Measurements from ENCODE around the gene MBP.

MBP gene

DNA sequence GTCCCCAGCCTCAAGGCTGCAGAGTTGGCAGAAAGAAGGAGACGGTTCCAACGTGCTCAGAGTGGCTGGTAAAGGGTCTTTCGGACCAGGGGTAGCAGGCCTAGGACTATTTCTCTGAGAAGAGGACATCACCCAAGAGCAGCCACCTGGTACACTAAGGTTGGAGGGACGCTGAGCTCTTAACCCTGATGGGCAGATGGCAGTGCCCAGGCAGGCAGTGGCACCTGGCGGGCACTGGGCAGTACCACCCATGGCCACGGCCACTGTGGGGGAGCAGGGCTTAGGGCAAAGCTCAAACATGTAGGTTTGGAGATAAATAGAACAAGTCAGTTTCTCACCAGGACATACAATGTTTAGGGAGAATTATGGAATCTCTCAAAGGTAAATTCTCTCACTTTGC, 53.5 kb downstream of the MBP start:
- no peak for DNase-seq

DNA sequence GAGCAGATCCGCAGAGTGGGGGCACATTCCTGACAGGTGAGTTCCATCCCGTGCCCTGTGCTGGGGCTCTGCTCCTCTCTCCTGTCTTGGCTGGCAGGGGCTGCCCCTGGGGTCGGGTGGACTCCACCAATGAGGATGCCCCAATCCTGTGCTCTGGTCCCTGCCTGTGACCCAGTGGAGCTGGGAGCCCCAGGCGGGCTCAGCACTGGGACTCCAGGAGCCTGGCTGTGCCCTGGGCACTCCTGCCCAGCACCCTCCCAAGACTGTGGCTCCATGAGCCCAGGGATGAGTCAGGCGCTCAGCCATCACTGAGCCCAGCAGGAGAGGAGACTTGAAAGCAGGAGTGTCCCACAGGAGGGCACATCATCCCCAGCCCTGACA, 53.9 kb downstream of the MBP start:
- DNase-seq = no peak

DNA sequence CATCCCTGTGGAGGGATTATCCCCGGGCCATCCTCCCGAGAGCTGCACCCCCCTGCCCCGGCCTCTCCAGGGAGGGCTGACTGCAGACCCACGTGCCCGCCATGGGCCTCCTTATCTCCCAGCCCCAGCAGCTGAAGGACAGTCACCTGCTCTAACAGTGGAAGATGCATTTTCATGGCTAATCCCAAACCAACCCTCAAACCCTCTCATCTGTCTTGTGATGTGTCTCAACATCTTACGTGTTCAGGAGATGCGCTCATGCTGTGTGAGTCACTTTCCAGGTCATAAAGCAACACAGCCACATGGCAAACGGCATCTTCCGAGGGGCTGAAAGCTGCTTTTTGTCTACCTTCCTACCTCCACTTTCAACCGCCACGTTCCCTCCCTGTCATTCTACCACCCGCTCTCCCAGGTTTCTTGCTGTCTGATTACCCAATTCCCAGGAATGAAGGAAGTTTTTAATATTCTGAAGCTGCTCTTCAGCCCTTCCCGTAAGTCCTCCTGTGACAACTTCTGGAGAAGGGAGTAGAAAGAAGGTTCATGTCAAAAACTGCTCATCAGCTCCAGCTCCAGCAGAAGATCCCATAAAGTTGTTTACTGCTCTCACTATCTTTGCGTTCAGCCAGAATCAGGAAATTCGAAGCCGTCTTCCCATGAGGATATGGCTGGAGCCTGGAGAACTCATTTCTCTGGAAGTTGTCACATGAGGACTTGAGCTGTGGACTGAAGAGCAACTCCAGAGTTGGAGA, 54.5 kb downstream of the MBP start:
- no peak for DNase-seq

DNA sequence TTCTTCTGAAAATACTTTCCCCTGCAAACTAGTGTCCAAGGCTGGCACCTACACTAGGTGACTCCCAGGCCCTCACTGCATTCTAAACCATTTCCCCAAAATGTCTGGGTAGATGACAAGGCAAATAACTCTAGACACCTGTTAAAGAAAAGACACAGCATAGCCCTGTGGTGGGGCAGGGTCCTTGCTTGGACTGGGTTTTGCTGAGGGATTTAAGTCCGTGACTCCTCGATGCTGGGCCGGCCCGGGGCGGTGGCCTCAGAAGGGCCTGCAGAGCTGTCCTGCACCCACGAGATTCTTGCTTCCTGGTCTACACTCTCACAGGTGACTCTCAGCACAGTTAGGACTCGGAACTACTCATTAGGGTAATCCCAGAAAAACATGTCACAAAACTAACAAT, 55.2 kb downstream of the MBP start:
- no peak for DNase-seq

DNA sequence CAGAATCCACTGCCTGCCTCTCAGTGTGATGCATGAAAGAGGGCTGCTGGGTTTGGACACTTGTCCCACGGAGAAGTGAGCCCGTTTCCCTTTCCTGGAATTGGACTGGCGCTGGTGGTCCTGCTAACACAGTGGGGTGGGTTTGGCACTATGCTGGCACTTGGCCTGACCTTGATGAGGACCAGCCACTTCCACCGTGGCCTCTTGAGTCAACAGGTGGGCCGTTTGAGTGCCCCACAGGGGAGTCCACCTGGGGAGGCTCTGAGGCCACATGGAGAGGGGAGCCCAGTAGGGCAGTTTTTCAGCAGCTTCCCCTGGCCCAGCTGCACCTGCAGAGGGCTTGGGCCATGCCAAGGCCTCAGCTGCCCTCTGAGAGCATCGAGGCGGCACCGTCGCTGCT, 56.5 kb downstream of the MBP start:
- no peak for DNase-seq

DNA sequence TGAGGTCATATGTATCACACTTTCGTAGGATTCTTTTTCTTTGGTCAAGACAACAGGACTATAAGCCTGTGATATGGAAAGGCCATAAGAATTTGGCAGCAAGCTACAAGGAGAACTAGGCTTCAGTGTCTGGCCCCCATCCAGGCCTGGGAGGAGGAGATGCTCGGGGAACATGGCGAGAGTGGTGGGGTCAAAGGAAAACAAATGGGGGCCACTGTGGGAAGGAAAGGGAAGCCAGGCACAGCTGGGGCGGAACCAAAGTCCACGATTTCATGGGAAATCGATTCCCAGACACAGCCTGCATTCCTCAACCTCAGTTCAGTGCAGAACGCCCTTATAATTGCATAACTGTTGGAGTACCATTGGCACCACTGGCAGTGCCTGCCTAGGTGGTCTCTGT, 58.2 kb downstream of the MBP start:
- DNase-seq = no peak

DNA sequence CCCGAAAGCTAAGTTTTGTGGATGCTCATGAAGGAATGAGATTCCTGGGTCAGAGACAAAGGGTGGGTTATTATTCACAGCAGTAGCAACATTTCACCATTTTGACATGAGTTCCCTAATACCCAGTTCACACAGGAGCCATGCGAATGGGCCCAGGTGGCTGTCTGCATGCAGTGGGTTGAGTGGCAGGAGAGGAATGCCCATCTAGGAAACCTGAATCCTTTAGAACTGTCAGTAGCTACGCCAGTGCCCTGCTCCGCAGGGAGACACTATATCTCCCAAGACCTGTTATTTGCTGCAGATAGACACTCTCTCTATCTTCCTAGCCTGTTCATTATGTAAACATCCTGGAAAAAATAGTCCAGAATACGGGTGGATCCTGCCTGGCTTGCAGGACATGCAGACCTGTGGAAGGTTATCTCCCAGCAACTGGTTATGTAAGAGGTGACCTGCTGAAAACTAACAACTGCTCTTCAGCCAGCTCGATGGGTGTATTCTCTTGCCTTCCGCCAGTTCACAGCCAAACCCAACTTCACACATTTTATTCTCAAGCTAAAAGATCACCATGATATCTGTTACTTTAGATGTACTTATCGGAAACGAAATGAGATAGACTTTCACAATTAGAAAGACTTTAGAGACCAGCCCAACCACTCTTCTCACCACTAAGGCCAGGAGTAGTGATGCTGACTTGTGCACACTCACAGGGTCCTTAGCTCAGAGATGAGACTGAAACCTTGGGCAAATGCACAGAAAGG, 59.1 kb downstream of the MBP start:
- DNase-seq = no peak

DNA sequence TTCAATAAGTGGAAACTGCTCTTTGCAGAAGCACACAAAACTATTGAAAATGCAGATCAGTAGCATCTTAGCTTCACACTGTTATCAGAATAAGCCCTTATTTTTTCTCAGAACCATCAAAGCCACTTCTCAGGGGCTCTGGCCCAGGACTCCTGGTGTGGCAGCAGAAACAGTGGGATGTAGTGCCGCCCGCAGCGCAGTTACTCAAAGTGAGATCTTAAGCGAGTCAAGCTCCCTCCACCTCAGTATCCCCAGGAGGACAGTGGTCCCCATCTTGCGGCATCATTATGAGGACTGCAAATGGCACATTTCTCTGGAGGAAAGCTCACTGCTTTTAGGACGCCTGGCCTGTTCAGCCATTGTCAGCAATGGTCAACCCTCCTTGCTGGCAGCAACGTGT, 60.0 kb downstream of the MBP start:
- DNase-seq = no peak

DNA sequence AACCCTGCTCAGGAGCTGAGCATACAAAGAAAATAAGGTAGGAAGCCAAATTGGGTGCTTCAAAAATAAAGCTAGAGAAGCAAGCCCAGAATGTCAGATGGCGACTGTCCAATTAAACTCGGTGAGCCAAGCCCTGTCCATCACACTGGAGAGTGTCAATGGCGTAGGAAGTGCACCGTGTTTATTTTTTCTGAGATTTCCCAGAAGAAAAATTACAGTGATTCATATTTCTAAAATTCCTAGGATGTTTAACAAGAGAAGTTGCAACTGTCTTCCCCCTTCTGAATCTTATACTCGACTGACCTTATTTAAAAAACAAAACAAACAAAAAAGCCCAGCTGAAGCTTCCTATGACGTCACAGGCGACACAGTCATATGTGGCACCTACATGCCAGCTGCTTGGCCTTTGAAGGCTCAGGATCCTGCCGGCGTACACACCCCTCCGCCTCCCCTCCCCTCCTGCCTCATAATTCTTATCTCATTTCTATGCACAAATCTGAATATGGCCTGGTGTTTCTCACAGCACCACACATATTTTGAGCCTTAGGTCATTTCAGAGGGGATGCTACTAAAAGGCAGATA, 60.8 kb downstream of the MBP start:
- DNase-seq = peak; percentile 69

DNA sequence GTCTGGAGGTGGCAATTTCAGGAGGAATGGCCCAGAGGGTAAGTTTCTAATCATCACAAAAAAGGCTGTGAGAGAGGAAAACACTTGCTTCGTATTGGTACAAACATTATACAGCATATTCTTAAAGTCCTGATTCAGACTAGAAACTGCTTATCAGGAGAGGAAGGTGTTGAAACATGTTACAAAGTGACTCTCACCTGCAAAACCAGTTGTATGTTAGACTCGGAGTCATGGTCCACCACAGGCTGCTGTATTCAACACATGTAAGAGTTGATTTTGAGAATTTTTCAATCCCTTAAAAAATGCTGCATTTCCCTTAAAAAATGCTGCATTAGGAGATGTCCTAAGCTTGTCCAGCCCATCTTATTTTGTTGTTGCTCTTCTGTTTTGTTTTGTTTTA, 61.5 kb downstream of the MBP start:
- no peak for DNase-seq

DNA sequence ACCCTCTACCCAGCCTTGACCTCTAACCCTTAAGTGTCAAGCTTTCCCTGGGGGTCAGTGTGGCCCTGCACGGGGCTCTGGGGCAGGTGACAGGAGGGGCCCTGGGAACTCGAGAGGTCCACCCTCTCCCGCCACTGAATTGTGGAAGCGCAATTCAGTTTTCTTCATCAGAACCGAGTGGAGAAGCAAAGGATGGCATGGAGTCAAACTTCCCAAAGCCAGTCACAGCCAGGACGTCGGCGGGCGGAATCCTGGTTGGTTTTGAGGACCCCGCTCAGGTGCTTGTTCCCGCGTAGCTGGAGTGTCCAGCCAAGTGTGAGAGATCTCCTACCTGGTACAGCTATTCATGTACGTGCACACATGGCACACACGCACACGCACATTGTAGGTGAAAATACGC, 62.0 kb downstream of the MBP start:
- no peak for DNase-seq

DNA sequence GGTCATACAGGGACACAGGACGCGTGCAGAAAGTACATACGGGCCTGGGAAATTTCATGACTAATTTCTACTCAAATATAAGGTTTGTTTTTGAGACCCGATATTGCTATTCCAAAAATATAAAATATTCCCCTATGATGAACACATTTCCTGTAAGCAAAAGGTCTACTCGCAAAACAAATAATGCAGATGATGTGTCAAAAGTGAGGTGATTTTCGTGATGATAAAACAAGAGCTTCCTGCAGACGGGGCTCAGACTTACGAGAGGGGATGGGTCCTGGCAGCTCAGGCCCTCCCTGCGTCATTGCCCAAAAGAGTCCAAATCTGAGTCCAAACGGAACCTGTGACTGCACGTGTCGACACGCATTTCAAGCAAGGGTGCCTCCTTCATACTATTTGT, 62.7 kb downstream of the MBP start:
- peak; percentile 38 for DNase-seq

DNA sequence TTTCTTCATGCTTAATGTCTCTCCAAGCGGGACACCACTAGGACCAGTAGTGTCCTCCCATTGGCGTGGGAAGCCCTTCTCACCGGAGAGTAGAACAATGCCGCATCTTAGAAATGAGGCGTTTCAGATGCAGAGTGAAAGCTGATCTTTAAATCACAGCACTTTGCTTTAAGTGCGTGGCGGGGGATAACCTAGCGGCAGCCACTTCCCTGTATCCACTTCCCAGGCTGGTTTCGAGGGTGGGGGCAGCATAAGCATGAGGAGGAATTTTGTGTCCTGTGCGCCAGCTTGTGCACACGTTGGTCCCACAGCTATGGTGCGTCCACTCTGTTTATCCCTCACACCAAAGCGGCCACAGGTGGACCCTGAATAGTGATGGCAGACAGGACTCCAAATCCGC, 63.1 kb downstream of the MBP start:
- no peak for DNase-seq

DNA sequence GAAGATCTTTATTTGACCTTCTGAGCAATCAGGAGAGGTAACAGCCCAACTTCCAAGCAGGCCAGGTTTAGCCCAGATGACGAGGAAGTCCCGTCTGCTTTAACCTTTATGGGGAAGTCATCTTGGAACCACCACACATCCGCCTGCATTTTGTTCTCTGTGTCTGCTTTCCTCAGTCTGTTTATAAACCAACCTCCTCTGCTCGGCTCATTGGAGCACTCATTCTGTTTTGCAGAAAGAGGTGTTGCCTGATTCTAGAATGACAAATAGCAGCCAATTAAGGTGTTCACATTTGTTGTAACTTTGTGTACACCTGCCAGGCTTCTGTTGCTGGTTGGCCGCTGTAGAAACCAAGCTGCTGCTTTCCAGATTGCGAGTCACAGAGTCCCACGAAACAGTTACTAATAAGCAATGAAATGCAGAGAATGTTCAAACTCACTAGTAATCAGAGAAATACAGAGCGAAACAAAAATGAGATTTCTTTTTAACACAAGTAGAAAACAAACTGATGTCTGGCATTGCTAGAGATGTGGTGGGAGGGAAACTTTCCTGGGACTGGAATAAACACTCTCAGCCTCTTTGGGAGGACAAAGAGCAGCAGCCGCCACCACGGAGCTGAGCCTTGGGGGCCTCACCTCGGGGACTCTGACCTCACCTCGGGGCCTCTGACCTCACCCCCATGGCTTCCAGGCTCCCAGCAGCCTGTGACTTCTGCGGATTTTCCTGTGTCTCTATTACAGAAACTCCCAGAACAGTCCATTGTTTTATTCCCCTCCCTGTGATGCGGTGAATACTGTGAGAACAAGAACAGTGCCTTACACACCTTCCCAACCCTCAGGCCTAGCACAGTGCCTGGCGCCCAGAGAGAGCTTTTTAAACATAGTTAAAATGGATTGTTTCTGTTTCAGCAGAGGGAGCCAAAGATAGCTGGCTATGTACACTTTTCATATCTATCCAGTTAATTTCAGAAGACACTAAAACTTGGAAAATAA, 64.0 kb downstream of the MBP start:
- no peak for DNase-seq

DNA sequence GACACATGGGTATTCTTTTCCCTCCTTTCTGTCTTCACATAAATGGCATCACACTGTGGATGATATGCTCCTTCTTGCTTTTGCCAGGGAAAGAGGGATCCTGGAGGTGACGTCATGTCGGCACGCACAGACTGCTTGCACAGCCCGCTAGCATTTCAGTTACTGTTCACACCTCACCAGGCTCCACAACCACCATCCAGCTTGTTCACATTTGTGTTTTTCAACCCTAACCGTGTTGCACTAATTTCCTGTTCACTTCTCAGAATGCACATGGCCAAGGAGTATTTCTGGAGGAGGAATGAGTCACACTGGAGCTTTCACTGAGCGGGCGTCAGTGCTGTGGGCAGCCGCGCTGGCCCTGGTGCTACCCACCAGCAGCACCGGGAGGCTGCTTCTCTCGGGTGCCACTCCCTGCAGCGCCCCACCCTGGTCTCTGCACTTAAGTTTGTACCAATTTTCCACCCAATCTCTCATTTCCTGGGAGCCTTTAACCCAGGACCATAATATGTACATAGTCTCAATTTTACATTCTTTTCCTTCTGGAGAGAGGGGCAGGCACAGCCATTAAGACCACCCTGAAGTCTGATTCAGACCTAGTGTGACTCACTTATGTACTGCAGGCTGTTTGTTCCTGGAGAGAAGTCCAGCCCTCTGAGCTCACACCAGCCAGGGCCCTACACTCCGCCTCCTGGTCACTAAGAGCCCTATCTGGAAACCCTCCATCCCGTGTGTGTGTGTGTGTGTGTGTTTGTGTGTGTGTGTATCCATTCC, 65.1 kb downstream of the MBP start:
- DNase-seq = peak; percentile 39

DNA sequence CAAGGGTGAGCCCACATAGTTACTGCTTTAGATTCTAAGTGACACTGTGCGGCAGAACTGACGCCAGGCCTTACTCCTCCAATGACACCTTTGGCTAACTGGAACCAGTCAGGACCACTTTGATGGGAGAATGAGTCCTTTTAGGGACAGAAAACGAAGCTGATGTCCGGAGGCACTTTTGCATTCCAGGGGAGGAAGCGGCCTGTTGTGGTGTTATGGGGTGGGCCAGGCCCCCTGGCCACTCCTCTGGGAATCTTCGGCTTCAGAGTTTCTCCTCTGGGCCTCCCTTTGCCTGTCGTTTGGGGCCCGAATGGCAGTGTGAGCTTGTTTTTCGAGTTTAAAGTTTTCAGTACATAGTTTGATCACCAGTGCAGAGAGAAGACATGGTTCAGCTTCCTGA, 65.9 kb downstream of the MBP start:
- no peak for DNase-seq

DNA sequence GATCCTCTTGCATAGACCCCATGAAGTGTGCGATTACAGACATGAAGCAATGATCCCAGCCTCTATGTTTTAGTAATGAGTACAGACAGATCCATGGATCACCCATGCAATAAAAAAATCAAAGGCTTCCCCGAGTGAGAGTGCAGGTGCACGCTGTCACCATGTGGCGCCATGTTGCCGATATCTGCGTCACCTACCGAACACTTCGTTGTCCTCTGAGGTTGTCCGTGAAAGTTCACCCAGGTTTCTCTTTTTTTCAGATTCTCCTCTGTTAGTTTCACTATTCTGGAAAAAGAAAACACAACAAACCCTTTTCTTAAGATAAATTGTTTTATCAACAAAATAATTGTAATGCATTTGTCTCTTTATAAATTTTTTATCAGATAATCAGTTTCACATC, 66.5 kb downstream of the MBP start:
- DNase-seq = no peak

DNA sequence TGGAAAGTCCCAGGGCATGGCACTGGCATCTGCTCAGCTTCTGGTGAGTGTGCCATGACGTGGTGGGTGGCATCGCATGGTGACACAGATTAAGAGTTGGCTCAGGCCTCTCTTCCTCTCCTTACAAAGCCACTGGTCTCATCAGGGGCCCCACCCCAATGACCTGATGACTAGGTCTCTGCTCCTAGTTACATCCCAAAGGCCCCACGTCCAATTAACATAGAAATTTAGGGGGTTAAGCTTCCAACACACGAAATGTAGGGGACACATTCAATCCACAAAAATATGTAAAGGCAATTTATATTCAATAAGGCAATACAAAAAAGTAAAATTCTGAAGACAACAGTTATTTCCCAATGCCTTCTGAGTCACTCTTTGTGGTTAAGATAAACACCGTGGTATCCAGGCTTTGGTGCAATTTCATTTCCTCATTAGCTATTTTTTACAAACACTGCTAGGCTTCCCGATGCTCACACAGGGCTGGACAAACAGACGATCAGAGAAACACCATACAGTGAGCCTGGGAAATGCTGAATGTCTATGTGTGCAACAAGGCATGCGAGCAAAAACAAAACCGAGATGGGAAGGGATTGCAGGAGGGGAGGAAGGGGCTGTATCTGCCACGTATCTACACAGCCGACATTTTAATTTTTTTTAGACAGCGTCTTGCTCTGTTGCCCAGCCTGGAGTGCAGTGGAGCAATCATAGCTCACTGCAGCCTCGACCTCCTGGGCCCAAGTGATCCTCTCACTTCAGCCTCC, 67.2 kb downstream of the MBP start:
- DNase-seq = peak; percentile 55

DNA sequence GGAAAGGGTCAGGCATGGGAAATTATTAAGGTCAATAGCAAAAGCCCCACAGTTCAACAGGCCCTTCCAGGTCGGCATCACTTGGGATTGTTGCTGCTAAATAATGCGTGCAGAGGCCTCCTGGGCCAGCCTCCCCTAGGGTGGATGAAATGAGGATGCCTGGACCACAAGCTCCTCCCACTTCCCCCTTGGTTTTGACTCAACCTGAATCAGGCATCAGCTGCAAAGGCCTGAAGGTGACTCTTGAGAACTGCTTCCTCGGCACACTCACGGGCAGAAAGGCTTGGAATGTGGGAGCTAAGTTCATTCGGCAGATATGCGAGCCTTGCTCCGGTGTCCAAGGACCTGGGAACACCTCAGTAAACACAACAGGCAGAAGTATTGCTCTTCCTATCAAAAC, 69.3 kb downstream of the MBP start:
- DNase-seq = peak; percentile 68

DNA sequence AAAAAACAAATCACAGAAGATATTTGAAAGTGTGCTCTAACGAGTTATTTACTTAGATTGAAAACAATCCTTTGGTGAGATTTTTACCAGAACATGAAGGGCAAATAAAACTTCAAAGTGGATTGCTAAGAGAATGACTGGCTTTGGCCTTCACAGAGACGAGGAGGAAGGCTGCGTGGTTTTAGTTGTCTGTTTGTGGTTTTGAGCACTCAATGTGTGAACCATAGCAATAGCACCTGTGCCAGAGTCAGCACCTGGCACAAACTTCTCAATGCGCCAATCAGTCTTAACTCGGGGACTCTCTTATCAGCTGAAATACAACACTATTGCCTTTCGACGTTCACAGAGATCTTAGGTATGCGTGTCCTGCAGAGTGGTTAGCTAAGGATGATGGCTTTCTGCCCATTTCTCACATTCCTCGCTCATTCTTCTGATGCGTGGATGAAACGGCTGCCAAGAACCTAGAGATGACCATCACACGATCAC, 70.0 kb downstream of the MBP start:
- peak; percentile 55 for DNase-seq

DNA sequence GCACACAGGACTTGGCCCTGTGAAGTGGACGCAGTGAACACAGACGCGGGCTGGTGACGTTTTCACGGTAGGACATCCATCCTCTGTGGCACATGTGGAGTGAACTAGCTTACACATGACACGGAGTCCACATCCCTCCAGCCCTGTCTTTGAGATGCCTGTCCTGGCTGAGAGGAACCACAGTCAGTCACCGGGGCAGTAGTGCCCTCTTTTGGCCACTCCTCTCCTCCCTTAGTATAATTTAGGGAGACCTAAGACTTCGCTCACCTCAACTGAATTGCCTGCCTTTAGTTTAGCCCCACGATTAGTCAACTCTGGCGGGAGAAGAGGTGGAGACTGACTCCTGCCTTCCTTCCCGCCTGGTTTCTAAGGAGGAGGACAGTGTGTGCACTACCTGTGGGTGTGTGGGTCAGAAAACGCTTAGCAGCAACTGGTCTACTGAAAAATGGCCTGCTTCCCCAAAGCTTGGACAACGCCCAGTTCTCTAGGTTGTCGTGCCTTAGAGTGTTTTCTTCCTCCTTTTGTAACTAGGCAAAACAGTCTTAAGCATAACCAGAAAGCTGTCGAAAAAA, 70.6 kb downstream of the MBP start:
- DNase-seq = no peak
